ENCODE data around the gene IDH3A. TPM values are rescaled to one million over a fixed set of nuclear protein-coding genes. Genes with fewer than 3 reads are reported as not detected.

The IDH3A gene
- total and polyA plus RNA-seq, 7 donors, result 74.9 to 106 (median 85.1) TPM

- Histone ChIP-seq H3K4me3 (no peak overlapping the region), H3K36me3 (peaks cover 44 to 100% (median 81%) of the 10 kb centered on the region in 4 donors), H3K27ac (no peak overlapping the region), H3K4me1 (no peaks in the 10 kb centered on the region), H3K9me3 (no peaks in the 10 kb centered on the region), H3K27me3 (no peaks in the 10 kb centered on the region)
- DNase-seq, result no peak
- TF ChIP-seq POLR2A (IDR thresholded peaks at IDR 0.05), result no peak
- no peak for TF ChIP-seq EP300 (IDR thresholded peaks at IDR 0.05)
- TF ChIP-seq CTCF (IDR thresholded peaks at IDR 0.05), result no peak
- no peak for TF ChIP-seq POLR2AphosphoS5 (IDR thresholded peaks at IDR 0.05)
- intact Hi-C loops (cut with DNase I), result no loop called here
- 94 to 96% methylated on average over 2 of the region's 2 CpGs for WGBS, 2 donors
Measured at GRCh38 chr15:78164010-78164409, 14.8 kb downstream of the IDH3A start.

- Histone ChIP-seq H3K9me3 (no peaks in the 10 kb centered on the region), H3K4me3 (no peak overlapping the region), H3K36me3 (peaks cover 44 to 100% (median 78%) of the 10 kb centered on the region in 4 donors), H3K27ac (no peak overlapping the region), H3K27me3 (no peaks in the 10 kb centered on the region), H3K4me1 (no peaks in the 10 kb centered on the region)
- TF ChIP-seq CTCF (IDR thresholded peaks at IDR 0.05), result no peak
- TF ChIP-seq POLR2A (IDR thresholded peaks at IDR 0.05), result no peak
- no peak for TF ChIP-seq EP300 (IDR thresholded peaks at IDR 0.05)
- no peak for TF ChIP-seq POLR2AphosphoS5 (IDR thresholded peaks at IDR 0.05)
- WGBS, 2 donors, result 77 to 83% methylated on average over 10 of the region's 10 CpGs
- intact Hi-C loops (cut with DNase I), result no loop called here
- DNase-seq, result no peak
Measured at GRCh38 chr15:78167227-78167888, 18.2 kb downstream of the IDH3A start.

GRCh38 chr15:78168608-78169007, 19.4 kb downstream of the IDH3A start:
- no peak overlapping the region for H3K27ac ChIP-seq
- H3K4me3 ChIP-seq, result no peak overlapping the region
- TF ChIP-seq POLR2A (IDR thresholded peaks at IDR 0.05) (no peak), EP300 (IDR thresholded peaks at IDR 0.05) (no peak), CTCF (IDR thresholded peaks at IDR 0.05) (no peak), POLR2AphosphoS5 (IDR thresholded peaks at IDR 0.05) (no peak)
- DNase-seq, result no peak
- 68 to 91% methylated on average over 5 of the region's 5 CpGs for WGBS, 2 donors
- H3K9me3 ChIP-seq, result no peaks in the 10 kb centered on the region
- no peaks in the 10 kb centered on the region for H3K27me3 ChIP-seq
- intact Hi-C loops (cut with DNase I), result no loop called here
- no peaks in the 10 kb centered on the region for H3K4me1 ChIP-seq
- peaks cover 44 to 93% (median 72%) of the 10 kb centered on the region in 4 donors for H3K36me3 ChIP-seq

GRCh38 chr15:78170848-78171773, 21.9 kb downstream of the IDH3A start:
- Histone ChIP-seq H3K27me3 (no peaks in the 10 kb centered on the region), H3K36me3 (peaks cover 39 to 68% (median 50%) of the 10 kb centered on the region in 4 donors), H3K9me3 (no peaks in the 10 kb centered on the region), H3K4me1 (no peaks in the 10 kb centered on the region), H3K27ac (no peak overlapping the region), H3K4me3 (no peak overlapping the region)
- no peak for DNase-seq
- TF ChIP-seq EP300 (IDR thresholded peaks at IDR 0.05) (no peak), CTCF (IDR thresholded peaks at IDR 0.05) (no peak), POLR2AphosphoS5 (IDR thresholded peaks at IDR 0.05) (no peak), POLR2A (IDR thresholded peaks at IDR 0.05) (no peak)
- WGBS, 2 donors, result 82 to 92% methylated on average over 17 of the region's 17 CpGs
- intact Hi-C loops (cut with DNase I), result no loop called here

Measured in sigmoid colon (tissue), 7 donors.